Measurements from ENCODE around the gene LDLRAD2. TPM values are rescaled to one million over a fixed set of nuclear protein-coding genes. Genes with fewer than 3 reads are reported as not detected.

Gene LDLRAD2
- total RNA-seq, 1 donor from 2014 or later = 0.20 TPM

DNA sequence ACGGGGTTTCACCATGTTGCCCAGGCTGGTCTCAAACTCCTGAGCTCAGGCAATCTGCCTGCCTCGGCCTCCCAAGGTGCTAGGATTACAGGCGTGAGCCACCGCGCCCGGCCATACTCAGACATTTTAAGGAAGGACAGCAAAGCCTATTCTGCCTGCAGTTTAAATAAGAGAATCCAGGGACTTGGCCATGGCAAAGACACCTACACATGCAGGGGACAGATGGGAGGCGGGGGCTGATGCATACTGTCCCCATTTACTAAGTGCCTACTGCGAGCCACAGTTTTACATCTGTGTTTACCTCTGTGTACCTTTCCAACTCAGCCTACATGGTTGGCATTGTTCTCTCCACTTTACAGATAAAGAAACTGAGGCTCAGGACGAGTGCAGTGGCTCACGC is 25.4 kb downstream of the LDLRAD2 start:
- intact Hi-C loops (cut with micrococcal nuclease) = no loop called here
- no peak for DNase-seq
- ATAC-seq = no peak

DNA sequence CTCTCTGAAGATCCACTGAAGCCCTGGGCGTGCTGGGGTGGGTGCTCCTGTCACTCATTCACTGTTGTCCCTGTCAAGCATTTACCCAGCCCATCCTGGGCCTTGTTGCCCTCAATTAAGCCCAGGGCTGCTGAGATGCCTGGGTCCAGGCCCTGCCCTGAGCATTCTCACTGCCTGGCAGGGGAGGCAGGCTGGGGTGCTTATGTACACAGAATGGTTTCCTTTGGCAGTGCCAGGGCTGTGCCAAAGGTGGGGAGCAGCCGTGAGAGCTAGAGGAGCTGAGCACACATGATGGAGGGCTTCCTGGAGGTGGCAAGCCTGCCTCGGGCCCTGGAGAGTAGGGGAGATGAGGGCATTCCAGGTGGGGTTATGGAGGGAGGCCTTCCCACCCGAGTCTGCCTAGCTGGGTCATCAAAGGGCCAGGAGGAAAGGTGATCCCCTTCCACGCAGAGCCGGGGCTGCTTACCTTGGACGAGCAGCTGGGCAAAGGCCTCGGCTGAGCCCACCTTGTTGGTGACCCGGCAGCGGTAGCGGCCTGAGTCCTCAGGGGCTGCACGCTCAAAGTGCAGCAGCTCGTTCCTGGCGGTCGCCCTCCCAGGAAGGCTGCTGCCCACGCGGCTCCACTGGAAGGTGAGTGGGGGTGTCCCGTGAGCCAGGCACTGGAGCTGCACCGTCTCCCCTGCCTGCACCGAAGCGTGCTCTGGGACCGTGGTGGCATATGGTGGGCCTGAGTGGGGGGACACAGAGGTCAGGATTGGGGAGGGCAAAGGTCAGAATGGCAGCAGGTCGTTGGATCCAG is 26.5 kb downstream of the LDLRAD2 start:
- intact Hi-C loops (cut with micrococcal nuclease) = no loop called here
- DNase-seq = no peak
- peak; percentile 11 for ATAC-seq

DNA sequence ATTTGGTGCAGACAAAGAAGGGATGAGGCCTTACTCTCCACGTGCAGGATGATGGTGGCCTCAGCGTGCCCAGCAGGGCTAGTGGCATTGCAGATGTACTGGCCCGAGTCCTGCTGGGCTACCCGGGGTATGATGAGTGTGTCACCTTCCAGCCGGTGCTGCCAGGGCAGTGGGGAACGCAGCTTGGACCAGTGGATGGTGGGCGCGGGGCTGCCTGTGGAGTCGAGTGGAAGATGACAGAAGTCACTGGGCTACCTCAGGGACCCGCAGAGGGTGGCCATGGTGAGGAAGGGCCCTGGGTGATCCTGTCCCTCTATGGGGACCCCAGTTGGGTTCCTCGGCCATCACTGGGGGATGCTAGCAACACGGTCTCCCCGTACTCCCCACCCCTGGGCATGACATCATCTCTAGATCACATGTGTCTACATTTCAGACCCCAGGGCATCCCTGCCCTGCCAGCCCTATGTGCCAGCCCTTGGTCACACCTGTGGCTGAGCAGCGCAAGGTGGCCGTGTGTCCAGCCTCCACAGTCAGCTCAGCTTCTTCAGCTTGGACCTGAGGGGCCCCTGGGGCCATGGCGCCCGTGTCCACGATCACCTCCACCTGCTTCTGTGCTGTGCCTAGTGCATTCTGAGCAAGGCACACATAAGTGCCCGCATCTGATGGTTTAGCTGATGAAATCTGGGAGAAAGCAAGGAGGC is 27.4 kb downstream of the LDLRAD2 start:
- intact Hi-C loops (cut with micrococcal nuclease) = no loop called here
- DNase-seq (no peak), ATAC-seq (no peak)

DNA sequence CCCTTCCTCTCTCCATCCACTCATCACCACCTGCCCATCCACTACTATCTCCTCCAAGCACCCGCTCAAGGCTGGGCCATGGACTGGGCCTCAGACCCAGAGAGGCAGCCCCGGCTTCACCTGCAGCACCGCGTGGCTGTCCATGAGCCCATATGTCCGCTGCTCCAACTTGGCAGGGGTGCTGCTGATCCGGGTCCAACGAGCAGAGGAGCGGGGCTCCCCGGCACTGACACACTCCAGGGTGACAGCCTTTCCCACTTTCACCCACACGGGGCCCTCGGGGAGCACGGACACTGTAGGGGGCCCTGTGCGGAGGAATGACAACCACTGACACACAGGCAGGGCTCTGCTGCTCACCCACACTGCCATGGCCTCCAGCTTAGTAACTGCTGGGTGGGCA is 28.9 kb downstream of the LDLRAD2 start:
- intact Hi-C loops (cut with micrococcal nuclease) = no loop called here
- DNase-seq = no peak

DNA sequence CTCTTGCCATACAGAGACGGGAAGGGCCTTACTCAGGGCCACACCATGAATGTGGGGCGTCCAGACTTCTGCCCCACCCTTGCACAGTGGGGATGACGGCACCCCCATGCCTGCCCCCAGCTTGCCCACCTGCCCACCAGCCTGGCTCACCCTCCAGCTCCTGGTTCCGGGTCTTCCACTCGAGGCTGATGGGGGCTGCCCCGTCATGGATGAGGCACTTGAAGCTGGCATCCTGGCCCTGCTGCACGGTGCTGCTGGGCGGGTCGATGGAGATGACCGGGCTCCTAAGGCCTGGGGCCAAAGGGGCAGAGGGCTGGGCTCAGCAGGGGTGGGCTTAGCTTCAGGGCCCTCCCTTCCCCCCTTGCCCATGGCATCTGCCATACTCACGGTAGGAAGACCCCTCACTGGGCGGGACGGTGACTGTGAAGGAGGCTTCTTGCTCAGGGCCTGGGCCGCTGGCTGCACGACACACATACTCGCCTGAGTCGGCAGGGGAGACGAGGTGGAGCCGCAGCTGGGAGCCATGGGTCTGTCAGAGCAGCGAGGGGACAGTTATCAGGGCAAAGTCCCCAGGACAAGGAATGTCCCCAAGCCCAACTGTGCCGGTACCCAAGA is 29.9 kb downstream of the LDLRAD2 start:
- intact Hi-C loops (cut with micrococcal nuclease) = no loop called here
- DNase-seq (no peak), ATAC-seq (no peak)

More for the DNA sequence above, 28.9 kb downstream of the LDLRAD2 start:
- no peak for ATAC-seq

DNA sequence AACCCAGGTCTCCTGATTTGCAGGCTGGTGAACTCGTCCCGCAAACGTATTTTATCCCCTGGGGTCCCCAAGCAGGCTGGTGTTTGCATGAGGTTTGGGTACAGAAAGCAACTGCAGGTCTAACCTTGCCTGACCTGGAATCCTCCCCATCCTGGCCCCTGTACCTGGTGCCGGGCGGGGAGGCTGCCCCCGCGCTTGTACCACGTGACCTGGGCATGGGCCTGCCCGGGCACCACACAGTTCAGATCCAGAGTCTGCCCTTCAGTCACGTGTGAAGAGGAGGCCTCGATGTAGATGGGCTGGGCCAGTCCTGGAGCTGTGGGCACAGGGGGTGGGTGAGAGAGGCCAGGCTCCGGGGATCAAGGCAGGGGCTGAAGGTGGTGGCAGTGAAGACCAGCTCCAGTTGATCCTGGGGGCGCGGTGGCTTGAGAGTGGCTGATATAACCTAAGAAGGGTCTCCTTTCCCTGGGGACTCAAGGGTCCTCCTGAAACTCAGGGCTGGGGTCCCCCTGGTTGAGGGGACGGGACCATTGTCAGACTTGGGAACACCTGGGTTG is 30.6 kb downstream of the LDLRAD2 start:
- no peak for ATAC-seq
- DNase-seq = no peak

DNA sequence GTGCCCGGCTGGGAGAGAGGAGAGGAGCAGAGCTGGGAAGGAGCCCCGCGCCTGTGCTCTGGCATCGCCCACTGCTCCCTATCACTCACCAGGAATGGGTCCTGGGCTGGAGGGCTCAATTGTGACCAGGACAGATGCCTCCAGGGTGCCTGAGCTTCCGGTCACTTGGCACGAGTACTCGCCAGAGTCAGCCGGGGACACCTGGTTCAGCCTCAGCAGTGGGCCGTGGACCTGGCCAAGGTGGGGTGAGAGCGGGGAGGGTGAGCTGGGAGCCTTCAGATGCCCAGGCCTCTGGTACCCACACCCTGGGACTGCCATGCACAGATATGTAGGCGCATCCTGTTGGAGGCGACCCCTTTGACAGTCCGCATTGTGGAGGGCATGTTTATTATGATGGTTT is 31.1 kb downstream of the LDLRAD2 start:
- ATAC-seq (no peak), DNase-seq (no peak)
- intact Hi-C loops (cut with micrococcal nuclease) = no loop called here

More for the DNA sequence above, 30.6 kb downstream of the LDLRAD2 start:
- intact Hi-C loops (cut with micrococcal nuclease) = no loop called here

DNA sequence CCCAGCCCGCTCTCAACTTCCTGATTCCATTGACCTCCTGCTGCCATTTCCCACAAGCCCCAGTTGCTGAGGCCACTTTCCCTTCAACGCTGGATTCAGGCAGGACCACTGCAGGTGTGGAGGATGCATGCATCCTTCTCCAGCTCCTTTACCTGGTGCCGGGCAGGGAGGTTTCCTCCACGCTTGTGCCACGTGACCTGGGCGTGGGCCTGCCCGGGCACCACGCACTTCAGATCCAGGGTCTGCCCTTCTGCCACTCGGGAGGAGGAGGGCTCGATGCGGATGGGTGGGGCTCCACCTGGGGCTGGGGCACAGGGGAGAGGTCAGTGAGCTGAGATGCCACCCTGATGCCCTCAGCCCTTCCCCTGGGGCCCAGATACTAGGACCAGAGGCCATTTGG is 31.9 kb downstream of the LDLRAD2 start:
- DNase-seq = no peak
- ATAC-seq = no peak
- intact Hi-C loops (cut with micrococcal nuclease) = no loop called here

DNA sequence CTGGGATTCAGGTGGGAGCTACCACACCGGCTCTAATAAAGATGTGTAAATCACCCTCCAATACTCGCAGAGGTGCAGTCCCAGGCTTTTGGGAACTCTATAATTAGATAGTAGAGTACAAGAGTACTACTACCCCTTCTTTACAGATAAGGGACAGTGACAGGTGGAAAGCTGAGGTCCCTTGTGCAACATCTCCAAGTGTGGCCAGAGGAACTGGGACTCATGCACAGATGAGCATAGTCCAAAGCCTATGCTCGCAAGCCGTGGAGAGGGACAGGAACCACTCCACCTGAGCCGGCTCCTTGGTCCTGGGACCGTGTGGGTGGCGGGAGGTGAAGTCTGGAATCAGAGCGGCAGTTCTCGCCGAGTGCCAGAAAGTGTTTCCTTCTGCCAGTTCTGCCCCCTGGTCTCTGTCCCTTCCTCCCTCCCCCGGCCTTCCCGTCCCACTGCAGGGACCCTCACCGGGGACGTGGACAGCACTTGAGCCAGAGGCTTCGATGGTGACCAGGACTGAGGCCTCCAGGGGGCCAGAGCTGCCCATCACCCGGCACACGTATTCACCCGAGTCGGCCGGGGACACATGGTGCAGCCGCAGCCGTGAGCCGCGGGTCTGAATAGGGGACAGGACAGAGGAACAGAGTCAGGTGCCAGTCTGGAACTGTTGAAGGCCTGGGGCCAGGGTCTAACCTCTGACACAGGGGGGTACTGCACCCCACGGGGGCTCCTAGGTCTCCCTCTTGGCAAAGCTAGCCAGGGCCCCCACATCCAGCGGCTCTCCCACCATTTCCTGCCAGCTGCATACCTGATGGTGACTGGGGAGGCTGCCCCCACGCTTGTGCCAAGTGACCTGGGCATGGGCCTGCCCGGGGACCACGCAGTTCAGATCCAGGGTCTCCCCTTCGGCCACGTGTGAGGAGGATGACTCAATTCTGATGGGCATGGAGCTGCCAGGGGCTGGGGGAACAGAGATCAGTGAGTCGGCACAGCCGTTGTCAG is 33.9 kb downstream of the LDLRAD2 start:
- ATAC-seq (no peak), DNase-seq (no peak)

DNA sequence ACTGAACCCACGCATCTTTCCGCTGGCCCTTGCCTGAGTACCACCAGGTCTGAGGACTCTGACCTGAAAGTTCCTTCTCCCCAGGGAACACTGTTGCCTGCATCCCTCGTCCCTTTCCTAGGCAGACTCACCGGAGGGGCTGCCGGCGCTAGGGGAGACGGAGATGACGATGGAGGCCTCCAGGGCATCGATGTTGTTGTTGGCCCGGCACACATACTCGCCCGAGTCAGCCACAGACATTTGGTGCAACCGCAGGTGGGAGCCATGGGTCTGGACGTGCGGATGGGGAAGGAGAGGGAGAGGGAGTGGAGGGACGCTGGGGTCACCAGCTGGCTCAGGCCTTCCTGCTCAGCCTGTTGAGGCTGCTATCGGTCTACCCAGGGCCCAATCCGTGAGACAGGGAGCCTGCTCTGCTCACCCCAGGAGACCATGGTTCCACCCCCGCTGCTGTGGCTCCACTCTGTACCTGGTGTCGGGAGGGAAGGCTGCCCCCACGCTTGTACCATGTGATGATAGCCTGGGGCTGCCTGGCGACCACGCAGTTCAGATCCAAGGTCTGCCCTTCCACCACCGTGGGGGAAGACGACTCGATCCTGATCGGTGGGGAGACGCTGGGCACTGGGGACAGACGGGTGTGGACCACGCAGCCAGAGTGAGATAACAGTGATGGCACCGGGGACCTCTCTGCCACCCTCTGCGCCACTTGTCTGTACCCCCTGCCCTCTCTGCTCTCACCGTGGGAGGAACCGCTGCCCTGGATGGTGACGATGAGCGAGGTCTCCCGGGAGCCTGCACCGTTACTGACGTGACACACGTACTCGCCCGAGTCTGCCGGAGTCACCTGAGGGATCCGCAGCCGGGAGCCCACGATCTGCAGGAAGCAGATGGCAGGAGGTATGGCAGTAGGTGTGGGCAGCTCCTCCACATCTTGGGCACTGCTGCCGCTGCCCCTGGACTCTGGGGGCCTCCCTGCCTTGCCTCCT is 35.4 kb downstream of the LDLRAD2 start:
- no peak for DNase-seq

More for the DNA sequence above, 33.9 kb downstream of the LDLRAD2 start:
- intact Hi-C loops (cut with micrococcal nuclease) = no loop called here

DNA sequence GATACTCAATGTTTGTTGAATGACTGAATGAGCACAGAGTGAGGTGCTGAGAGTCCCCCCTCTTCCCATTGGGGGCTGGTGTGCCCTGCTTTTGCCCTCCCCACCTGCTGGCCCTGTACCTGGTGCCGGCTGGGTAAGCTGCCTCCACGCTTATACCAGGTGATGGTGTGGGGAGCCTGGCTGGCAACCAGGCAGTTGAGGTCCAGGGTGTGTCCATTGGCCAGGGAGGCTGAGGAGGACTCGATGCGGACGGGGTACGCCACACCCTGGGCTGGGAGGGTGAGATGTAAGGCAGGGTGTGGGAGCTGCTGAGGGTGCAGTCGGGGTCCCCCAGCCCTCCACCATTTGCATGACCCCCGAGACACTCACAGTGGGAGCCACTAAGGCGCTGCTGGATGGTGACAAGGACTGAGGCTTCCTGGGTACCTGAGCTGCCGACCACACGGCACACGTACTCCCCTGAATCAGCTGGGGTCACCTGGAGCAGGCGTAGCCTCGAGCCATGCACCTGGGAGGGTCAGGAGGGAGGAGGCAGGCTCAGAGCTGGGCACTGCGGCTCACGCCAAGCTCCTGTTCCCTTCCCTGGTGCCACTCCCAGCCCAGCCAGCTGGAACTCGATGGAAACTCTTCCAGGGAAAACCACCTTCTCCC is 36.6 kb downstream of the LDLRAD2 start:
- intact Hi-C loops (cut with micrococcal nuclease) = no loop called here
- DNase-seq (no peak), ATAC-seq (no peak)

More for the DNA sequence above, 35.4 kb downstream of the LDLRAD2 start:
- no peak for ATAC-seq
- intact Hi-C loops (cut with micrococcal nuclease) = no loop called here

DNA sequence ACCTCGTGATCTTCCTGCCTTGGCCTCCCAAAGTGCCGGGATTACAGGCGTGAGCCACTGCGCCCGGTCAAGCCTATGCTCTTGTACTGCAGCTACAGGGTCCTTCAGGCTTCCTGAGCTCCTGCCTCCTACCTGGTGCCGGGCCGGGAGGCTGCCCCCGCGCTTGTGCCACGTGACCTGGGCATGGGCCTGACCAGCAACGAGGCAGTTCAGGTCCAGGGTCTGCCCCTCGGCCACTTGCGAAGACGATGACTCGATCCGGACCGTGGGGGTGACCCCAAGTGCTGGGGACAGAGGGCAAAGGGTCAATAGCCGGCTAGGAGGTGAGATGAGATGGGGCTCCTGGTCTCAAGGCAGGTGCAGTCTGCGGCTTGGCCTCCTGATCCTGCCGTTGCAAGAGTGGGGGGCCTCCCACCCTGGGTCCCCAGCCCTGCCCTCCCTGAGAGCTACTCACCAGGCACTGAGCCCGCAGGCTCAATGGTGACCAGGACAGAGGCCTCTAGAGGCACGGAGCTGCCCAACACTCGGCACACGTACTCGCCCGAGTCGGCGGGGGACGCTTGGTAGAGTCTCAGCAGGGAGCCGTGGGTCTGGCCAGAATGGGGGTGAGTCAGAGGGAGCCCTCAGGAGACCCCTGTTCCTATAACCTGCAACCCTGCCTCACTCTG is 38.0 kb downstream of the LDLRAD2 start:
- ATAC-seq = no peak
- DNase-seq = no peak
- intact Hi-C loops (cut with micrococcal nuclease) = no loop called here

DNA sequence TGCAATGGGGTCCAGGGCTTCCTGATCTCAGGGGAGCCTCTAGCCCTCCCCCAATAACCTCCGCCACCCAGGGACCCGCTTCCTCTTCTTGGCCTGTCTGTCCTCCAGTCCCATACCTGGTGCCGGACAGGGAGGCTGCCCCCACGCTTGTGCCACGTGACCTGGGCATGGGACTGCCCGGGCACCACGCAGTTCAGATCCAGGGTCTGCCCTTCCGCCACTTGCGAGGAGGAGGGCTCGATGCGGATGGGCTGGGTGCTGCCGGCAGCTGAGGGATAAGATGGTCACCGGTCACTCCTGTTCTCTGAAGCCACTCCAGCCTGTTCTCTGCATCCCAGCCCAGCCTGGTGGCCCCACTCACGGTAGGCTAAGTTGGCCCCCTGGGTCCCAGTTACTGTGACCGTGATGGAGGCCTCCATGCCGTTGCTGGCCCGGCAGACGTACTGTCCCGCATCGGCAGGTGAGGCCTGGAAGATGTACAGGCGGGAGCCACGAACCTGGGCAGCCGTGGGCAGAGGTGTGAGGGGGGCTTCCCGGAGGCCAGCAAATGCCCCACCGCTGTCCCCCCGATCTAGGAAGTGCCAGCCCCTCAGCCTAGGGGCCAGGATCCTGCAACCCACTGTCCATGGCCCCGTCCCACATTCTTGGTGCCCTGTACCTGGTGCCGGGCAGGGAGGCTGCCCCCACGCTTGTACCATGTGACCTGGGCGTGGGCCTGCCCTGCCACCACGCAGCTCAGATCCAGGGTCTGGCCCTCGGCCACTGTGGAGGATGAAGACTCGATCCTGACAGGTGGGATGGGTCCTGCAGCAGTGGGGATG is 39.6 kb downstream of the LDLRAD2 start:
- DNase-seq = no peak

DNA sequence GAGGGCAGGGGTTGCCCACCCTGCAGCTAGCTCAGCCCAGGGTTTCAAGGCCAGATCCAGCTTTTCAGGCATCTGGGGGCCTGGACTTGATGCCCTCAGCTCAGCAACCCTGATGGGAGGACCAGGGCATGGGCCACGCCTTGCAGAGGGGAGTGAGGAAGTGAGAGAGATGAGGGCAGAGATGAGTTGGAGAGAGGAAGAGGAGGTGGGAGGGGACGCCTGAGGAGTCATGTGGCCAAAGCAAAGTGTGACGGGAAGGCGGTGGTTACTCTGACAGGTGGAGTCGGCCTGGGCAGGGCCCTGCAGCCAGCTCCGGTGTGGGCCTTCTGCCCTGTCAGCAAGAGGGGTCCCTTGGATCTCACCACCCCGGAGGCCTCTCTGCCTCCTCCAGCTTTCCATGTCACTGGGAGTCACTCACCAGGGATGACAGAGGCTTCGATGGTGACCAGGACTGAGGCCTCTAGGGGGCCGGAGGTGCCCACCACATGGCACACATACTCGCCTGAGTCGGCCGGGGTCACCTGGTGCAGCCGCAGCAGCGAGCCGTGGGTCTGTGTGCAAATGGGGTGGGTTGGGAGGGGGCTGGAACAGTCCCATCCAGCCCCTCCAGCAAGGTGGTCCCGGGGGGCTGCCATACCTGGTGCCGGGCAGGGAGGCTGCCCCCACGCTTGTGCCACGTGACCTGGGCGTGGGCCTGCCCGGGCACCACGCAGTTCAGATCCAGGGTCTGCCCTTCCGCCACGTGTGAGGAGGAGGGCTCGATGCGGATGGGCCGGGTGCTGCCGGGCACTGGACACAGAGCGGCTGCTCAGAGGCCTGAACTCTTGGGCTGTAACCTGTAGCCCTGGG is 40.4 kb downstream of the LDLRAD2 start:
- no peak for DNase-seq
- intact Hi-C loops (cut with micrococcal nuclease) = no loop called here
- ATAC-seq = no peak

More for the DNA sequence above, 39.6 kb downstream of the LDLRAD2 start:
- intact Hi-C loops (cut with micrococcal nuclease) = no loop called here
- no peak for ATAC-seq

DNA sequence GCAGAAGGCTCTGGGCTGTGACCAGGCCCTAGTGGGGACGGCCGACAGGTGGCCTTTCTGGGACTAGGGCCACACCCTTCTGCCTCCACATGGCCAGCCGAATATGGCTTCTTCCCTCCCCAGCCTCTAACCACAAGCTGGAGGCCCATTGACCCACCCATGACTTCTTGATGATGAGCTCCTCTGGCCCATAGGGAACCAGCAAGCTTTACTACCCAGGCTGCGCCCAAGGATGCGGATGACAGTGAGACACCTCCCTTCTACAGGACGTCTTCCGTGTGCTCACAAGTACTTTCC is 41.0 kb downstream of the LDLRAD2 start:
- ATAC-seq (no peak), DNase-seq (no peak)
- intact Hi-C loops (cut with micrococcal nuclease) = no loop called here

All from left ventricle myocardium superior (tissue), 1 donor.